Mammary epithelial cell (primary cell): Measurements from ENCODE around the gene LCAT.

ENCODE experiments used
- EZH2 ChIP-seq: IDR thresholded peaks from 2 replicates; pipeline ENCODE4 v1.6.1; 2012; ENCODE audit warnings: low read length, inconsistent platforms, borderline replicate concordance
- TF ChIP-seq, protein P1 (sequence below), 2 donors: IDR thresholded peaks in 1 of 2; conservative IDR thresholded peaks in 1 of 2; 2 replicates each; pipeline ENCODE4 v1.5.1; 2011 to 2012; ENCODE audit warnings: inconsistent platforms in 2 of 2, low read length in 2 of 2, mild to moderate bottlenecking in 2 of 2, control low read depth in 1 of 2, low read depth in 1 of 2; ENCODE audit not compliant: insufficient read depth in 1 of 2; ENCODE audit errors: extremely low read depth in 1 of 2

DNA sequence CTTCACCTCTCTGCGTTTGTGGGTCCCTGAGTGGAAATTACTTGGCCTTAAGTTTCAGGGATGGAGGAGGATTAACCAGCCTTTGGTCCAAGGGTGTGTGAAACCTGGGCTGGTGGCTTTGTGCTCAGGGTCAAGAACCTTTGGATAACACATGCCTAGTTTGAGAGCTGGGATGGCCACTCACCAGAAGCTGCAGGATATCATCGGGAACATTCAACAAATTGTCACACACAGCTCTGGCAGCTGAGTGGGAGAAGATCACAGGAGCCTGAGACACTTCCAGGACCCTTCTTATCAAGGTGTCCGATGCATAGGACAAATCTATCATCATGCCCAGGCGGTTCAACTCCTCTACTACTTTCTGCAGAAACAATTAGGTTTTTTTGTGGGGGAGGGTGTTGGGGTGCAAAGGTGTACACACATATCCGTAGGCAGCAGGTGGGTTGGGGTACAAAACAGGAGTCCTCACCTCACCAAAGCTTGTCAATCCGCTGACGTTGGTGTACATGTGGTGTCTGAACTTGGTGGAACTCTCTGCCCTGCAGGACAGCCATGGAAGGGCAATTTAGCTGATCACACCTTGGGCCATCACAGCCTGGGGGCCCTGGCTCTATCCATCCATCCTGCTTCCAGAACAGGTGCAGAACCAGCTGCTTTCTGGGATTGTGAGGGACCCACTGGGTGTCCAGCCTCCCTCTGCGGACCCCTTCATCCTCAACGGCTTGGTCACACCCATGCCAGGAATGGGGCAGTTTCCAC lies 33.7 kb upstream of the LCAT start:
- TF ChIP-seq, protein P1, sequence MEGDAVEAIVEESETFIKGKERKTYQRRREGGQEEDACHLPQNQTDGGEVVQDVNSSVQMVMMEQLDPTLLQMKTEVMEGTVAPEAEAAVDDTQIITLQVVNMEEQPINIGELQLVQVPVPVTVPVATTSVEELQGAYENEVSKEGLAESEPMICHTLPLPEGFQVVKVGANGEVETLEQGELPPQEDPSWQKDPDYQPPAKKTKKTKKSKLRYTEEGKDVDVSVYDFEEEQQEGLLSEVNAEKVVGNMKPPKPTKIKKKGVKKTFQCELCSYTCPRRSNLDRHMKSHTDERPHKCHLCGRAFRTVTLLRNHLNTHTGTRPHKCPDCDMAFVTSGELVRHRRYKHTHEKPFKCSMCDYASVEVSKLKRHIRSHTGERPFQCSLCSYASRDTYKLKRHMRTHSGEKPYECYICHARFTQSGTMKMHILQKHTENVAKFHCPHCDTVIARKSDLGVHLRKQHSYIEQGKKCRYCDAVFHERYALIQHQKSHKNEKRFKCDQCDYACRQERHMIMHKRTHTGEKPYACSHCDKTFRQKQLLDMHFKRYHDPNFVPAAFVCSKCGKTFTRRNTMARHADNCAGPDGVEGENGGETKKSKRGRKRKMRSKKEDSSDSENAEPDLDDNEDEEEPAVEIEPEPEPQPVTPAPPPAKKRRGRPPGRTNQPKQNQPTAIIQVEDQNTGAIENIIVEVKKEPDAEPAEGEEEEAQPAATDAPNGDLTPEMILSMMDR (conservative IDR thresholded peaks at IDR 0.05 in 1 of 2, IDR thresholded peaks at IDR 0.05 in 1 of 2; ENCODE audit: extremely low read depth in 1 of 2, insufficient read depth in 1 of 2, low read depth in 1 of 2, low read length in 2 of 2): no peak
- no peak for TF ChIP-seq EZH2
